Fibroblast of mammary gland (primary cell): Measurements from ENCODE around the gene LPIN1.
A peak's percentile ranks its signal among the peaks of the same experiment; 100 is the strongest.

Source experiments
- DNase-seq: peaks from one replicate; pipeline ENCODE4 v3.0.0-alpha.2; 2010; ENCODE audit warnings: low read depth
- H3K4me3 ChIP-seq: 2 replicates; pipeline ENCODE4 v1.5.1; 2011; ENCODE audit warnings: low read depth, mild to moderate bottlenecking, low read length, moderate library complexity; ENCODE audit not compliant: control insufficient read depth
- TF ChIP-seq, protein P1 (sequence below): conservative IDR thresholded peaks from 2 replicates; pipeline ENCODE4 v1.5.1; 2011; ENCODE audit warnings: low read depth, low read length, inconsistent platforms; ENCODE audit not compliant: control insufficient read depth, insufficient read depth

The LPIN1 gene

DNA sequence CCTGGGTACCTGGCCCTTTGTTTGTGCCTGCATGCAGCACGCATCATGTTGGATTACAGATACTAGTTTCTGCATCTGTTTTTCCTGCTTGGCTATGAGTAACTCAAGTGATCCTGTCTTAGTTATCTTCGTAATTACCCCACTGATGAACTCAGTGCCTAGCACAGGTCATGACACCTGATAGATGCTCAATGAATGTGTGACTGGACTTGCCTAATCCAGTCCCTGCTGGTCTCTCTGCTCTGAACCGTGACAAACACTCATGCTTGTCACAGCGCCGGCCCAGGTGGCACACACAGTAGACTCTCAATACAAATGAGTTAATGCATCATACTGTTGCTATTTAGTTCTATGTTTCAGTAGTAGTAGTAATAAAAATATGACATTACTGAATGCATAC lies 45.2 kb upstream of the LPIN1 start:
- DNase-seq, result no peak
- H3K4me3 ChIP-seq, result no peak overlapping the region
- TF ChIP-seq, protein P1, sequence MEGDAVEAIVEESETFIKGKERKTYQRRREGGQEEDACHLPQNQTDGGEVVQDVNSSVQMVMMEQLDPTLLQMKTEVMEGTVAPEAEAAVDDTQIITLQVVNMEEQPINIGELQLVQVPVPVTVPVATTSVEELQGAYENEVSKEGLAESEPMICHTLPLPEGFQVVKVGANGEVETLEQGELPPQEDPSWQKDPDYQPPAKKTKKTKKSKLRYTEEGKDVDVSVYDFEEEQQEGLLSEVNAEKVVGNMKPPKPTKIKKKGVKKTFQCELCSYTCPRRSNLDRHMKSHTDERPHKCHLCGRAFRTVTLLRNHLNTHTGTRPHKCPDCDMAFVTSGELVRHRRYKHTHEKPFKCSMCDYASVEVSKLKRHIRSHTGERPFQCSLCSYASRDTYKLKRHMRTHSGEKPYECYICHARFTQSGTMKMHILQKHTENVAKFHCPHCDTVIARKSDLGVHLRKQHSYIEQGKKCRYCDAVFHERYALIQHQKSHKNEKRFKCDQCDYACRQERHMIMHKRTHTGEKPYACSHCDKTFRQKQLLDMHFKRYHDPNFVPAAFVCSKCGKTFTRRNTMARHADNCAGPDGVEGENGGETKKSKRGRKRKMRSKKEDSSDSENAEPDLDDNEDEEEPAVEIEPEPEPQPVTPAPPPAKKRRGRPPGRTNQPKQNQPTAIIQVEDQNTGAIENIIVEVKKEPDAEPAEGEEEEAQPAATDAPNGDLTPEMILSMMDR, result no peak

DNA sequence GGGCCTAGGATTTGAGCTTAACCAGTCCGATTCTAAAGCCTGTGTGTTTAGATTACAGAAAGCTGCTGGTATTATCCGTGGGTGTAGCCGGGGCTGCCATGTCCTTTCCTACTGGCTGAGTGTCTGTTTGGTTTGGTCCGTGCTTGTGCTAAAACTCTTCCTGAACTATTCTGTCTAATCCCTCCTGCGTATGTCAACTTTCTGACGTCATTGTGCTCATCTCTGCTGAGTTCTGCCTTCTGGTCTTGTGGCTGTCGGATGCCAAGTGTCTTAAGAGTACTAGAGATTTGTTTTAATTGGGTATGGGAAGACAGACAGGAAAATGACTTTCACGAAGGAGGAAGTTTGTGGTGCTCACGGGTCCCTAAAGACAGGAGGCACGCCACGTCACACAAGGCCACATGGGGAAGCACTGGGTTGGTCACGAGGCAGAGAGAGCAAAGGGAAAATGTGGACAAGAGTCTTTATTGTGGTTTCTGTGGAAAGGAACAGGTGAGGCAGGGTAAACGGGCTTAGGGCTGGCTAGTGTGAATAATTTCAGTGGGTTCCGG lies 44.6 kb upstream of the LPIN1 start:
- TF ChIP-seq, protein P1, result no peak
- no peak for DNase-seq
- H3K4me3 ChIP-seq, result no peak overlapping the region

DNA sequence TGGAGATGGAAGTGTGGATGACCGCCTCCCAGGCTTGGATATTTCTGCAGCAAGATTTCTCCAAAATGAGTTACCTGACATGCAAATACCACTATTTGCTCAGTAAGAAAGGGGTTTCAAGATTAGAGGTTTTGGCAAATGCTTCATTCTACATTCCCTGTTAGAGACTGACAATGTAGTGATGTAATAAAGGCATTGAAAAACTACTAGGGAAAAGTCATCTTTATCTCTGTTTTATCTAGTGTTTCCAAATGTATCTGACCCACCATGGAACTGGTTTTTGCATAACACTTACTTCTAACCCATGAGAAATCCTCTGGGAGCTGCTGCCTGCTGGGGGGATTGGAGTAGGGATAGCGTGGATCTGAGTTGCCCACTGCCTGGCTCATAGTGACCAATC lies 43.5 kb upstream of the LPIN1 start:
- DNase-seq, result no peak
- TF ChIP-seq, protein P1, result no peak
- H3K4me3 ChIP-seq, result no peak overlapping the region

DNA sequence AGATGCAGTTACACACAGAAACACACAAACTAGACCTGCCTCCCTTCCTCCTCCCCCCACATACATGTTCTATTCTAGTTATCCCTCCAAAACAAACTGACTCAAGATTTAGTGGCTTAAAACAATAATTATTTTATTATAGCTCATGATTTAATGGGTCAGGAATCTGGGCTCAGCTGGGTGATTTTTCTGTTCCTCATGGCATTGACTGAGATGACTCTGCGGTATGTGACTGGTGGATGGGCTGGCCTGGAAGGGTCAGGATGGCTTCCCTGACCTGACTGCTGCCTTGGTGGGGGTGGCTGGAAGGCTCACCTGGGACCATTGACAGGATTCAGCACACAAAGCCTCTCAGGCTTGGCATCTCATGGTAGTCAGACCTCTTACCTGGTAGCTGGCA lies 42.7 kb upstream of the LPIN1 start:
- H3K4me3 ChIP-seq, result no peak overlapping the region
- TF ChIP-seq, protein P1, result no peak
- DNase-seq, result peak; percentile 55

DNA sequence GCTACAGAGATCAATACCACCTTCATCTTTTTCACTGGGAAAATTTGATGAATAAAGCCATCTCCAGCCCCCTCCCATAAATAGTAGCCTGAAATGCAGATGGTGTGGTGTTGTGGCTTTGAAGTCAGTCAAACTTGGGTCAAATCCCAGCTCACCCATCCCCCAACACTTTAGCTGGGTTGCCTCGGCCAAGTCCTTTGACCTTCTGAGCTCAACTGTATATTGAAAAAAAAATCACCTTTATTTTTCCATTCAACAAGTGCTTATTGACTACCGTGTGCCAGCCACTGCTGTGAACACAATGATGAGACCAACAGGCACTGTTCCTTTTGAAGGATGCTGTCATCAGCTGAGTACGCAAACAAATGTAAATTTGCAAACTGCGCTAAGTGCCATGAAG lies 41.4 kb upstream of the LPIN1 start:
- TF ChIP-seq, protein P1, result no peak
- no peak overlapping the region for H3K4me3 ChIP-seq
- no peak for DNase-seq

DNA sequence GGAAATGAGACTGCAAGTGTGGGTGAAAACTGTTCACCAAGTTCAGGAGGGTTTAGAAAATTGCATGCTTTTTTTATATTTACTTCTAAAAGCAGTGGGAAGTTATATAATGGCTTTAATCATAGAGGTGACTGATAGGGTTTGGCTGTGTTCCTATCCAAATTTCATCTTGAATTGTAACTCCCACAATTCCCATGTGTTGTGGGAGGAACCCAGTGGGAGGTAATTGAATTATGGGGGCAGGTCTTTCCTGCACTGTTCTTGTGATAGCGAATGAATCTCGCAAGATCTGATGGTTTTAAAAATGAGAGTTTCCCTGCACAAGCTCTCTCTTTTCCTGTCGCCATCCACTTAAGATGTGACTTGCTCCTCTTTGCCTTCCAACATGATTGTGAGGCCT lies 40.7 kb upstream of the LPIN1 start:
- no peak for DNase-seq
- no peak overlapping the region for H3K4me3 ChIP-seq
- TF ChIP-seq, protein P1, result no peak

DNA sequence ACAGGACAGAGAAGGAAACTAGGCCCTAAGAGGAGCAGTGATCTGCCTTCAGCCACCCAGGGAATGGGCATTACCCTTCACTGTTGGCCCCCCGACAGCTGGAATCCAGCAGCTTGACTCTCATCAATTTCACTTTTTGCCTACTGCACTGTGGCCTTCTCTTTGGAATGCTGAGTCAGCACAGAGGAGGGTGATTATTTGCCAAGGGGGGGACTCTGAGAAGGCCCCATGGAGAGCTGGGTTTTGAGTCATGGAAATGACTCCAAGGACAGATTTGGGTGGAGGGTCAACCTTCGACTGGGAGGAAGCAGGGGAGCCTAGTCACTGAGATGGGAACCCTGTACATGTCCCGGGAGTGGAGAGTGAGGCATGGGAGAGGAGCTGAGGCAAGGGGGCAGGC lies 38.3 kb upstream of the LPIN1 start:
- TF ChIP-seq, protein P1, result no peak
- H3K4me3 ChIP-seq, result no peak overlapping the region
- peak; percentile 74 for DNase-seq
